ENCODE data around the gene VPS45.

VPS45 gene

GRCh38 chr1:150161747-150162581 is 94.4 kb downstream of the VPS45 start:
- DNase-seq: no peak

GRCh38 chr1:150162582-150162861 is 94.9 kb downstream of the VPS45 start:
- DNase-seq: no peak

- peak in 1 of 2 experiments; percentile 38 for DNase-seq
Observed at GRCh38 chr1:150162862-150163706, 95.5 kb downstream of the VPS45 start.

- DNase-seq: no peak
Observed at GRCh38 chr1:150164224-150164623, 96.6 kb downstream of the VPS45 start.

GRCh38 chr1:150164779-150165178 is 97.2 kb downstream of the VPS45 start:
- no peak for DNase-seq

GRCh38 chr1:150165622-150166612 is 98.3 kb downstream of the VPS45 start:
- DNase-seq: peak; percentile 61 to 70

- peak; percentile 67 to 73 for DNase-seq
Observed at GRCh38 chr1:150168960-150169601, 101.5 kb downstream of the VPS45 start.

GRCh38 chr1:150171801-150172200 is 104.2 kb downstream of the VPS45 start:
- DNase-seq: no peak

- no peak for DNase-seq
Observed at GRCh38 chr1:150173141-150173585, 105.6 kb downstream of the VPS45 start.

- no peak for DNase-seq
Observed at GRCh38 chr1:150176593-150176992, 109.0 kb downstream of the VPS45 start.

GRCh38 chr1:150178548-150178947 is 111.0 kb downstream of the VPS45 start:
- DNase-seq: no peak

- no peak for DNase-seq
Observed at GRCh38 chr1:150179867-150180266, 112.3 kb downstream of the VPS45 start.

- no peak for DNase-seq
Observed at GRCh38 chr1:150180474-150180873, 112.9 kb downstream of the VPS45 start.

- DNase-seq: no peak
Observed at GRCh38 chr1:150182247-150182646, 114.7 kb downstream of the VPS45 start.

GRCh38 chr1:150183061-150183460 is 115.5 kb downstream of the VPS45 start:
- no peak for DNase-seq

GRCh38 chr1:150185481-150185880 is 117.9 kb downstream of the VPS45 start:
- DNase-seq: no peak

- peak in 1 of 2 experiments; percentile 20 for DNase-seq
Observed at GRCh38 chr1:150186438-150186788, 118.8 kb downstream of the VPS45 start.

GRCh38 chr1:150186789-150187559 is 119.4 kb downstream of the VPS45 start:
- DNase-seq: peak; percentile 23 to 31

GRCh38 chr1:150187560-150187931 is 120.0 kb downstream of the VPS45 start:
- DNase-seq: peak; percentile 22 to 24

GRCh38 chr1:150192012-150192411 is 124.4 kb downstream of the VPS45 start:
- DNase-seq: no peak

- DNase-seq: no peak
Observed at GRCh38 chr1:150194381-150195031, 126.9 kb downstream of the VPS45 start.

Measured in activated T-cell treated with anti-CD3 and anti-CD28 coated beads, Interleukin-2, amount 50 U/mL, for 48 hours (primary cell).